Testis (tissue), 2 donors: ENCODE results near the gene OBSCN.

ENCODE experiments used
- POLR2A ChIP-seq: fragments of 450-650 bp; IDR thresholded peaks from one replicate; pipeline ENCODE4 v1.6.1; 2017; ENCODE audit warnings: antibody characterized with exemption, mild to moderate bottlenecking, moderate library complexity
- TF ChIP-seq, protein P1 (sequence below), 3 experiments: fragments of 450-650 bp in 2 of 3; fragments of 200-600 bp in 1 of 3; sonication (generic) in 1 of 3; IDR thresholded peaks; one replicate each; pipeline ENCODE4 v1.5.1; 2016 to 2019; ENCODE audit warnings: antibody characterized with exemption in 3 of 3, mild to moderate bottlenecking in 2 of 3, moderate library complexity in 1 of 3

DNA sequence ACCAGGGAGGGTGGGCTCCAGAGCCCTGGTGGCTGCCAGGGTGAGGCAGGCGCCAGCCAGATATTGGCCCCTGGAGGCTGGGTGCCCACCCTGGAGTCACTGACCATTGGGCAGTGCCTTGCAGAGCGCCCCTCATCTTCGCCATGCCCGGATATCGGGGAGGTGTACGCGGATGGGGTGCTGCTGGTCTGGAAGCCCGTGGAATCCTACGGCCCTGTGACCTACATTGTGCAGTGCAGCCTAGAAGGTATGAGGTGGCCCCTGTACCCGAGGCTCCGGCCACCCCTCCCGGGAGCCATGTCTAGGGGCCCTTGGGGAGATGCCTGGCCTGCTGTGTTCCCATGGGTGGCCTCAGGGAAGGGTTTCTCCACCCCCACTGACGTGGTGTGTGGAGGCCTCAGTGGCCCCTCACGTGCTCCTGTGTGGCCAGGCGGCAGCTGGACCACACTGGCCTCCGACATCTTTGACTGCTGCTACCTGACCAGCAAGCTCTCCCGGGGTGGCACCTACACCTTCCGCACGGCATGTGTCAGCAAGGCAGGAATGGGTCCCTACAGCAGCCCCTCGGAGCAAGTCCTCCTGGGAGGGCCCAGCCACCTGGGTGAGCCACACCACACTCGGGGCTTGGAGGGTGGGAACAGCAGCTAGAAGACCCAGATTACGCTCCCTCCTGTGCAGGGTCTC, 167.9 kb downstream of the OBSCN start:
- TF ChIP-seq POLR2A, result no peak
- TF ChIP-seq, protein P1, sequence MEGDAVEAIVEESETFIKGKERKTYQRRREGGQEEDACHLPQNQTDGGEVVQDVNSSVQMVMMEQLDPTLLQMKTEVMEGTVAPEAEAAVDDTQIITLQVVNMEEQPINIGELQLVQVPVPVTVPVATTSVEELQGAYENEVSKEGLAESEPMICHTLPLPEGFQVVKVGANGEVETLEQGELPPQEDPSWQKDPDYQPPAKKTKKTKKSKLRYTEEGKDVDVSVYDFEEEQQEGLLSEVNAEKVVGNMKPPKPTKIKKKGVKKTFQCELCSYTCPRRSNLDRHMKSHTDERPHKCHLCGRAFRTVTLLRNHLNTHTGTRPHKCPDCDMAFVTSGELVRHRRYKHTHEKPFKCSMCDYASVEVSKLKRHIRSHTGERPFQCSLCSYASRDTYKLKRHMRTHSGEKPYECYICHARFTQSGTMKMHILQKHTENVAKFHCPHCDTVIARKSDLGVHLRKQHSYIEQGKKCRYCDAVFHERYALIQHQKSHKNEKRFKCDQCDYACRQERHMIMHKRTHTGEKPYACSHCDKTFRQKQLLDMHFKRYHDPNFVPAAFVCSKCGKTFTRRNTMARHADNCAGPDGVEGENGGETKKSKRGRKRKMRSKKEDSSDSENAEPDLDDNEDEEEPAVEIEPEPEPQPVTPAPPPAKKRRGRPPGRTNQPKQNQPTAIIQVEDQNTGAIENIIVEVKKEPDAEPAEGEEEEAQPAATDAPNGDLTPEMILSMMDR (IDR thresholded peaks at IDR 0.05), result no peak
